SK-N-SH treated with all-trans-retinoic acid at 6 μM for 48 hours (cell line): ENCODE results near the gene TEX2.

Source experiments
- ATAC-seq: fragments of 200-7000 bp; cut with Tn5 transposase; 3 replicates; pipeline ENCODE4 v1.9.1; 2020; ENCODE audit warnings: mild to moderate bottlenecking, moderate library complexity
- ARNTL ChIP-seq: fragments of 450-650 bp; formaldehyde crosslinking; IDR thresholded peaks from 2 replicates; pipeline ENCODE4 v1.5.0; 2020; ENCODE audit warnings: low read depth, mild to moderate bottlenecking, moderate library complexity, borderline replicate concordance
- BACH2 ChIP-seq: fragments of 250-450 bp; sonication (Bioruptor Pico); IDR thresholded peaks from 2 replicates; pipeline ENCODE4 v1.9.0; 2021; ENCODE audit warnings: mild to moderate bottlenecking, borderline replicate concordance
- CREB5 ChIP-seq: fragments of 250-450 bp; sonication (Bioruptor Pico); IDR thresholded peaks from 2 replicates; pipeline ENCODE4 v1.5.1; 2020; ENCODE audit warnings: low read depth, mild to moderate bottlenecking, moderate library complexity
- CSRNP3 ChIP-seq: fragments of 250-450 bp; sonication (Bioruptor Pico); IDR thresholded peaks from 2 replicates; pipeline ENCODE4 v1.5.1; 2021; ENCODE audit warnings: mild to moderate bottlenecking, moderate library complexity
- ESRRG ChIP-seq: fragments of 250-450 bp; sonication (Bioruptor Pico); IDR thresholded peaks from 2 replicates; pipeline ENCODE4 v1.6.1; 2021; ENCODE audit warnings: mild to moderate bottlenecking
- GLIS3 ChIP-seq: fragments of 250-450 bp; sonication (Bioruptor Pico); IDR thresholded peaks from 2 replicates; pipeline ENCODE4 v1.5.0; 2020; ENCODE audit warnings: mild to moderate bottlenecking, moderate library complexity
- ISL1 ChIP-seq: fragments of 250-450 bp; sonication (Bioruptor Pico); IDR thresholded peaks from 2 replicates; pipeline ENCODE4 v2.1.2; 2022; ENCODE audit warnings: mild to moderate bottlenecking, moderate library complexity
- PATZ1 ChIP-seq: fragments of 250-450 bp; sonication (Bioruptor Pico); IDR thresholded peaks from 2 replicates; pipeline ENCODE4 v1.8.0; 2020; ENCODE audit warnings: mild to moderate bottlenecking, moderate library complexity, borderline replicate concordance
- PPARA ChIP-seq: fragments of 250-450 bp; sonication (Bioruptor Pico); IDR thresholded peaks from 2 replicates; pipeline ENCODE4 v1.5.0; 2020; ENCODE audit warnings: mild to moderate bottlenecking, borderline replicate concordance
- RARB ChIP-seq: fragments of 250-450 bp; sonication (Bioruptor Pico); IDR thresholded peaks from 2 replicates; pipeline ENCODE4 v1.8.0; 2021; ENCODE audit warnings: mild to moderate bottlenecking, moderate library complexity
- TCF4 ChIP-seq: fragments of 250-450 bp; sonication (Bioruptor Pico); IDR thresholded peaks from 2 replicates; pipeline ENCODE4 v1.8.0; 2021; ENCODE audit warnings: mild to moderate bottlenecking, moderate library complexity, borderline replicate concordance
- TOX ChIP-seq: fragments of 250-450 bp; sonication (Bioruptor Pico); IDR thresholded peaks from 2 replicates; pipeline ENCODE4 v1.8.0; 2021; ENCODE audit warnings: mild to moderate bottlenecking, moderate library complexity, borderline replicate concordance
- TSHZ2 ChIP-seq: fragments of 250-450 bp; sonication (Bioruptor Pico); IDR thresholded peaks from 2 replicates; pipeline ENCODE4 v1.5.0; 2020; ENCODE audit warnings: mild to moderate bottlenecking, moderate library complexity
- ZC3H10 ChIP-seq: fragments of 250-450 bp; sonication (Bioruptor Pico); IDR thresholded peaks from 2 replicates; pipeline ENCODE4 v1.5.1; 2021; ENCODE audit warnings: mild to moderate bottlenecking, moderate library complexity
- ZFP30 ChIP-seq: fragments of 450-650 bp; formaldehyde crosslinking; IDR thresholded peaks from 2 replicates; pipeline ENCODE4 v1.5.0; 2022; ENCODE audit warnings: mild to moderate bottlenecking, moderate library complexity
- ZNF565 ChIP-seq: fragments of 450-650 bp; formaldehyde crosslinking; conservative IDR thresholded peaks from 2 replicates; pipeline ENCODE4 v1.5.0; 2020; ENCODE audit warnings: low read depth, mild to moderate bottlenecking, moderate library complexity
- ZNF8 ChIP-seq: fragments of 450-650 bp; formaldehyde crosslinking; IDR thresholded peaks from 2 replicates; pipeline ENCODE4 v1.5.0; 2020; ENCODE audit warnings: mild to moderate bottlenecking, moderate library complexity

TEX2 gene

GRCh38 chr17:64166876-64167275 is 96.2 kb downstream of the TEX2 start (continued):
- no peak for TF ChIP-seq PATZ1 (CRISPR knock-in tag)
- no peak for TF ChIP-seq ZNF565 (CRISPR knock-in tag)

GRCh38 chr17:64165347-64165746 is 97.7 kb downstream of the TEX2 start:
- no peak for TF ChIP-seq RARB
- no peak for TF ChIP-seq TSHZ2 (CRISPR knock-in tag)
- no peak for TF ChIP-seq BACH2 (CRISPR knock-in tag)
- TF ChIP-seq PATZ1 (CRISPR knock-in tag) = no peak
- TF ChIP-seq ARNTL (CRISPR knock-in tag) = no peak
- no peak for TF ChIP-seq CREB5 (CRISPR knock-in tag)
- no peak for TF ChIP-seq TOX (CRISPR knock-in tag)
- no peak for TF ChIP-seq ZFP30 (CRISPR knock-in tag)
- no peak for TF ChIP-seq ISL1
- TF ChIP-seq GLIS3 = no peak
- no peak for TF ChIP-seq ESRRG (CRISPR knock-in tag)
- no peak for TF ChIP-seq ZNF565 (CRISPR knock-in tag)
- TF ChIP-seq, all 23 proteins: peak for 0
- ATAC-seq = no peak

GRCh38 chr17:64164596-64165285 is 98.3 kb downstream of the TEX2 start:
- no peak for TF ChIP-seq ZC3H10 (CRISPR knock-in tag)
- TF ChIP-seq TCF4 (CRISPR knock-in tag) = peak; percentile 81
- TF ChIP-seq TSHZ2 (CRISPR knock-in tag) = peak; percentile 52; the same call in 1 of the 2 replicates
- TF ChIP-seq, all 23 proteins: peak for 2
- no peak for ATAC-seq

GRCh38 chr17:64163468-64163867 is 99.6 kb downstream of the TEX2 start:
- ATAC-seq = no peak
- TF ChIP-seq TCF4 (CRISPR knock-in tag) (no peak), ZNF8 (no peak), ARNTL (CRISPR knock-in tag) (no peak), ZNF565 (CRISPR knock-in tag) (no peak), ISL1 (no peak), PPARA (CRISPR knock-in tag) (no peak), ZC3H10 (CRISPR knock-in tag) (no peak), ESRRG (CRISPR knock-in tag) (no peak), PATZ1 (CRISPR knock-in tag) (no peak), GLIS3 (no peak), CSRNP3 (no peak)
